HG03558 (cell line): ENCODE data around the gene RNF146.

Source experiments
- ATAC-seq: cut with Tn5 transposase; IDR thresholded peaks from one replicate; pipeline ENCODE4 v1.9.1; 2021; ENCODE audit warnings: moderate number of reproducible peaks; ENCODE audit not compliant: unreplicated experiment; ENCODE audit errors: extremely low read depth

Gene RNF146

GRCh38 chr6:127332383-127332961 lies 65.8 kb downstream of the RNF146 start:
- no peak for ATAC-seq
